Fibroblast of the aortic adventitia (primary cell): ENCODE data around the gene ARHGAP35. TPM values are rescaled to one million over a fixed set of nuclear protein-coding genes. Genes with fewer than 3 reads are reported as not detected.
A peak's percentile ranks its signal among the peaks of the same experiment; 100 is the strongest.

Source experiments
- DNase-seq: peaks from one replicate; pipeline ENCODE4 v3.0.0-alpha.2; 2010; ENCODE audit warnings: low read depth
- H3K4me3 ChIP-seq: 2 replicates; pipeline ENCODE4 v1.5.1; 2011; ENCODE audit warnings: low read depth, mild to moderate bottlenecking, control low read depth, low read length, moderate library complexity
- CTCF ChIP-seq: IDR thresholded peaks from 2 replicates; pipeline ENCODE4 v1.5.1; 2011; ENCODE audit warnings: mild to moderate bottlenecking, low read length, control low read depth, inconsistent platforms; ENCODE audit not compliant: insufficient read depth
- total RNA-seq: library from RNA; depleted of rRNA; stranded (reverse); fragments of >200 nt; gene quantifications from 2 replicates; pipeline ENCODE4 v1.2.3, GENCODE V29; 2012; ENCODE audit warnings: low replicate concordance

The ARHGAP35 gene
- total RNA-seq, 1 donor, result 61.3 TPM

GRCh38 chr19:46892252-46893179 lies 31.7 kb downstream of the ARHGAP35 start:
- H3K4me3 ChIP-seq, result no peak overlapping the region
- no peak for DNase-seq
- TF ChIP-seq CTCF, result no peak

GRCh38 chr19:46896076-46896794 lies 35.4 kb downstream of the ARHGAP35 start:
- H3K4me3 ChIP-seq, result no peak overlapping the region
- TF ChIP-seq CTCF, result no peak
- no peak for DNase-seq

- peak overlapping the region; percentile 32 for H3K4me3 ChIP-seq
- no peak for TF ChIP-seq CTCF
- peak; percentile 93 for DNase-seq
These were observed 37.9 kb downstream of the ARHGAP35 start for GRCh38 chr19:46898731-46899130.

GRCh38 chr19:46900341-46900740 lies 39.5 kb downstream of the ARHGAP35 start:
- TF ChIP-seq CTCF, result no peak
- H3K4me3 ChIP-seq, result no peak overlapping the region

GRCh38 chr19:46901701-46902401 lies 41.1 kb downstream of the ARHGAP35 start:
- TF ChIP-seq CTCF, result no peak
- peak; percentile 59 for DNase-seq
- no peak overlapping the region for H3K4me3 ChIP-seq

More at GRCh38 chr19:46900341-46900740, 39.5 kb downstream of the ARHGAP35 start:
- DNase-seq, result no peak

GRCh38 chr19:46902402-46902766 lies 41.6 kb downstream of the ARHGAP35 start:
- no peak for TF ChIP-seq CTCF
- no peak overlapping the region for H3K4me3 ChIP-seq
- DNase-seq, result no peak
